Adrenal gland (tissue), 12 donors: ENCODE measurements around the gene ESAM. TPM values are rescaled to one million over a fixed set of nuclear protein-coding genes. Genes with fewer than 3 reads are reported as not detected.

Source experiments
- DNase-seq, 7 donors: peaks; one replicate each; pipeline ENCODE4 v3.0.0-alpha.2; 2019 to 2020
- H3K27ac ChIP-seq, 5 donors: fragments of 200-600 bp; sonication (generic) in 4 of 5; 1 replicate in 3 of 5; 2 replicates in 2 of 5; pipeline versions ENCODE4 v1.5.1 to v1.8.0; 2016 to 2020; ENCODE audit warnings: mild to moderate bottlenecking in 1 of 5
- H3K27me3 ChIP-seq: fragments of 200-600 bp; 2 replicates; pipeline ENCODE4 v1.8.0; 2021
- H3K36me3 ChIP-seq, 2 donors: fragments of 200-600 bp; replicated peaks in 1 of 2; 1 replicate in 1 of 2; 2 replicates in 1 of 2; pipeline versions ENCODE4 v1.5.1 to v1.8.0; 2018 to 2022
- H3K4me1 ChIP-seq, 2 donors: fragments of 200-600 bp; replicated peaks in 1 of 2; 1 replicate in 1 of 2; 2 replicates in 1 of 2; pipeline versions ENCODE4 v1.5.1 to v1.8.0; 2018 to 2021
- H3K4me3 ChIP-seq, 4 donors: fragments of 200-600 bp; sonication (generic) in 3 of 4; one replicate each; pipeline ENCODE4 v1.5.1; 2016 to 2018
- H3K9me3 ChIP-seq, 3 donors: fragments of 200-600 bp; sonication (generic) in 1 of 3; replicated peaks in 1 of 3; 1 replicate in 2 of 3; 2 replicates in 1 of 3; pipeline versions ENCODE4 v1.5.1 to v1.8.0; 2016 to 2021
- POLR2A ChIP-seq, 2 donors: fragments of 450-650 bp; IDR thresholded peaks; one replicate each; pipeline ENCODE4 v1.6.1; 2017; ENCODE audit warnings: antibody characterized with exemption in 2 of 2, mild to moderate bottlenecking in 2 of 2, moderate library complexity in 1 of 2
- WGBS, 4 donors: extraction: QIAGEN DNeasy Blood & Tissue Kit in 2 of 4; methylation state at CpG; one replicate each; pipeline versions ENCODE4 v1.1.5 to v1.1.7; 2013 to 2017; 5-methylcytosine and 5-hydroxymethylcytosine counted together
- intact Hi-C, 2 donors: fragments of 100-400 bp; cut with DNase I; formaldehyde crosslinking; loops; one replicate each; pipeline versions ENCODE4 v1.14.1 to v1.15.0; 2022 to 2023
- polyA plus RNA-seq, 3 donors: library from polyadenylated mRNA; stranded (reverse); fragments of 200-250 nt in 2 of 3; fragments of 350-450 nt in 1 of 3; fragmentation: Illumina TruSeq in 1 of 3; extraction: RNeasy Lipid Tissue Mini Kit (QIAGEN cat#74804) in 1 of 3; gene quantifications; one replicate each; pipeline ENCODE4 v1.2.3, GENCODE V29; 2013 to 2014
- total RNA-seq, 9 donors: library from RNA; depleted of rRNA in 4 of 9; stranded (reverse); fragments of >200 nt in 4 of 9; fragments of 120-200 nt in 1 of 9; fragmentation: NEBNext Ultra II Directional in 1 of 9; extraction: Animal tissue kit (Norgen Biotek cat#: 25700) in 1 of 9; gene quantifications; one replicate each; pipeline versions ENCODE4 v1.1.0 to v1.2.4, GENCODE V29; 2013 to 2023
- TF ChIP-seq, protein P1 (sequence below), 6 experiments: fragments of 450-650 bp in 4 of 6; fragments of 200-600 bp in 2 of 6; sonication (generic) in 1 of 6; IDR thresholded peaks; 1 replicate in 5 of 6; 2 replicates in 1 of 6; pipeline versions ENCODE4 v1.5.1 to v1.8.0; 2016 to 2021; ENCODE audit warnings: antibody characterized with exemption in 6 of 6, mild to moderate bottlenecking in 2 of 6, moderate library complexity in 1 of 6
- donor health status: healthy with polysubstance abuse.
- donor health status: Bipolar disorder and iron deficiency.
- donor health status: DM: yes; HTN: yes; CAD: no.
- donor health status: DM: no; HTN: no; CAD: no.
- donor health status: DM: no; HTN: no; CAD: no.
- donor health status: DM: yes; HTN: yes; CAD: no.

ESAM gene
- total and polyA plus RNA-seq, 12 donors, result 8.2 to 36.9 (median 29.2) TPM

DNA sequence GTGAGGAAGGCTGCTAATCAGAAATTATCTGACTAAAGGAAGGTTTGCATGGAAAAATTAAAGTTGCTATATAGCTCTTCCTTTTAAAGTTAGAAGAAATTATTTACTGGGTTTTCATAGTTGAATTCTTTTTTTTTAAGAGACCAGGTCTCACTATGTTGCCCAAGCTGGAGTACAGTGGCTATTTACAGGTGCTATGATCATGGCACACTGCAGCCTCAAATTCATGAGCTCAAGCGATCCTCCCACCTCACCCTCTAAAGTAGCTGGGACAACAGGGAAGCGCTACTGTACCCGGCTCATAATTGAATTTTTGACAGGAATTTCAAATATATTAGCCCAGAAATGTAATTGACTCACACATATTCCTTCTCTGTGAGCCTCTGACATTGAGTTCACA, 34.2 kb upstream of the ESAM start:
- H3K4me1 ChIP-seq, result peaks cover 7 to 18% of the 10 kb centered on the region in 2 donors
- WGBS, 4 donors, result 84 to 95% (median 89%) methylated on average over 3 of the region's 3 CpGs
- intact Hi-C loops, result no loop called here

GRCh38 chr11:124793466-124794278, 31.6 kb upstream of the ESAM start:
- H3K9me3 ChIP-seq, result no peaks in the 10 kb centered on the region
- TF ChIP-seq, protein P1, sequence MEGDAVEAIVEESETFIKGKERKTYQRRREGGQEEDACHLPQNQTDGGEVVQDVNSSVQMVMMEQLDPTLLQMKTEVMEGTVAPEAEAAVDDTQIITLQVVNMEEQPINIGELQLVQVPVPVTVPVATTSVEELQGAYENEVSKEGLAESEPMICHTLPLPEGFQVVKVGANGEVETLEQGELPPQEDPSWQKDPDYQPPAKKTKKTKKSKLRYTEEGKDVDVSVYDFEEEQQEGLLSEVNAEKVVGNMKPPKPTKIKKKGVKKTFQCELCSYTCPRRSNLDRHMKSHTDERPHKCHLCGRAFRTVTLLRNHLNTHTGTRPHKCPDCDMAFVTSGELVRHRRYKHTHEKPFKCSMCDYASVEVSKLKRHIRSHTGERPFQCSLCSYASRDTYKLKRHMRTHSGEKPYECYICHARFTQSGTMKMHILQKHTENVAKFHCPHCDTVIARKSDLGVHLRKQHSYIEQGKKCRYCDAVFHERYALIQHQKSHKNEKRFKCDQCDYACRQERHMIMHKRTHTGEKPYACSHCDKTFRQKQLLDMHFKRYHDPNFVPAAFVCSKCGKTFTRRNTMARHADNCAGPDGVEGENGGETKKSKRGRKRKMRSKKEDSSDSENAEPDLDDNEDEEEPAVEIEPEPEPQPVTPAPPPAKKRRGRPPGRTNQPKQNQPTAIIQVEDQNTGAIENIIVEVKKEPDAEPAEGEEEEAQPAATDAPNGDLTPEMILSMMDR (IDR thresholded peaks at IDR 0.05), result peak; percentile 44 to 62 (median 54)
- TF ChIP-seq POLR2A (IDR thresholded peaks at IDR 0.05), result no peak
- intact Hi-C loops, result no loop called here
- H3K27ac ChIP-seq, result no peak overlapping the region
- H3K4me3 ChIP-seq, result no peak overlapping the region
- no peaks in the 10 kb centered on the region for H3K27me3 ChIP-seq
- 88 to 96% (median 91%) methylated on average over 2 of the region's 2 CpGs for WGBS, 4 donors
- no peaks in the 10 kb centered on the region for H3K36me3 ChIP-seq
- peaks cover 0 to 4% of the 10 kb centered on the region in 2 donors for H3K4me1 ChIP-seq
- DNase-seq, result peak in 5 of 7 donors; percentile 21 to 33 (median 22)

More for the DNA sequence above, 34.2 kb upstream of the ESAM start:
- no peak overlapping the region for H3K4me3 ChIP-seq
- H3K27me3 ChIP-seq, result no peaks in the 10 kb centered on the region
- no peak for TF ChIP-seq POLR2A (IDR thresholded peaks at IDR 0.05)
- TF ChIP-seq, protein P1 (IDR thresholded peaks at IDR 0.05), result no peak
- H3K9me3 ChIP-seq, result no peaks in the 10 kb centered on the region
- DNase-seq, result no peak
- no peaks in the 10 kb centered on the region for H3K36me3 ChIP-seq
- H3K27ac ChIP-seq, result no peak overlapping the region

- Histone ChIP-seq H3K27ac (no peak overlapping the region), H3K36me3 (no peaks in the 10 kb centered on the region), H3K27me3 (no peaks in the 10 kb centered on the region), H3K4me1 (no peaks in the 10 kb centered on the region), H3K4me3 (no peak overlapping the region), H3K9me3 (no peaks in the 10 kb centered on the region)
- intact Hi-C loops, result no loop called here
- 88 to 95% (median 91%) methylated on average over 4 of the region's 4 CpGs for WGBS, 4 donors
- no peak for DNase-seq
- TF ChIP-seq, protein P1 (IDR thresholded peaks at IDR 0.05), result no peak
Measured at GRCh38 chr11:124791626-124792341, 29.7 kb upstream of the ESAM start.

DNA sequence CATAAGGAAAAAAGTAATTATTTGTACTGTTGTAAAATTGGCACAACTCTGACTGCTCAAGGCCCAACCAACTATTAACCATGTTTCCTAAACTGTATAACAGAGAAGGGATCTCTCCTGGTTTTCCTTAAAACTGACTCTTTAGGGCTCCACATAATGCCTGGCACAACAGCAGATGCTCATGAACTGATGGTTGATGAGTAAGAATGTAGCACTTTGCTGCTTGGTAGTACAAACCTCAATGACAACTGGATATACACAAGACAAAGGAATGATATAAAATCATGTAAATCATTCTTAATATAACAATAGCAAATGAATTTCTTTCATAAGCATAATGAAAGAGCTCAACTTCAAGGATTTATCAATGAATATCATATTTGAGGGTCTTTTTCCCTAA, 26.4 kb upstream of the ESAM start:
- intact Hi-C loops, result no loop called here
- no peaks in the 10 kb centered on the region for H3K9me3 ChIP-seq
- H3K27me3 ChIP-seq, result no peaks in the 10 kb centered on the region
- H3K27ac ChIP-seq, result no peak overlapping the region
- no peaks in the 10 kb centered on the region for H3K4me1 ChIP-seq
- no peak overlapping the region for H3K4me3 ChIP-seq
- H3K36me3 ChIP-seq, result no peaks in the 10 kb centered on the region
- DNase-seq, result no peak
- TF ChIP-seq, protein P1 (IDR thresholded peaks at IDR 0.05), result no peak
- TF ChIP-seq POLR2A (IDR thresholded peaks at IDR 0.05), result no peak
